HFF-Myc (cell line): Measurements from ENCODE around the gene FILIP1.

Experiments
- DNase-seq: peaks from one replicate; pipeline ENCODE4 v3.0.0-alpha.2; 2011; ENCODE audit warnings: low read depth; ENCODE audit errors: extremely low read depth
- H3K4me3 ChIP-seq: replicated peaks from 2 replicates; pipeline ENCODE4 v1.5.1; 2011; ENCODE audit warnings: low read depth, mild to moderate bottlenecking, control low read depth, low read length
- TF ChIP-seq, protein P1 (sequence below): IDR thresholded peaks from 2 replicates; pipeline ENCODE4 v1.5.1; 2012; ENCODE audit warnings: mild to moderate bottlenecking, low read depth, low read length, control low read depth; ENCODE audit errors: missing control alignments

FILIP1 gene

DNA sequence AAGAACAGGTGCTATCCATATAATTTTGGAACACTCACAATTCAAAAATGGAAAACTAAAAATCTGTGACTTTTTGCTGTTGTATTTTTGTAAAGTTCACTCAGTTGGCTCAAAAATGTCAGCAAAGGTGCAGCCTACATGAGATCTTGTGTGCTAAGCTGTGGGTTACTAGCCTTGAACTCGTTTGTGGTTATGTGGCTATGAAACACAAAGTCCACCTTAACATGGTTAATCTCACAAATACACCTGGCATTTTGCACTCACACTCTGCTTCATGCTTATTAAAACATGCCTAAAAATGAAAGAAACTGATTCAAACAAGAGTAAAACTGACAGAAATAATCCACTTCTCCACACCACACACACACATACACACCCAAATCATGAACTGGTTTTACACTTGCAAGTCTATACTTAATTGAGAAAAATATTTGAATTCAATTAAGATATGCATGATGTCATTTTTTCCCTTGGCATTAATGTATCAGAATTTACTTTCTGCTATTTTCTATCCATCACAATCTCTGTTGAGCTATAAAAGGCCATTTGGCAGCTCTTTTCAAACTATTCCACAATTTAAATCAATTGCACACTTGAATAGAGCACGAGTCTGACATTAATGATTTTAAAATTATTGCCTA is 186.1 kb downstream of the FILIP1 start:
- TF ChIP-seq, protein P1, sequence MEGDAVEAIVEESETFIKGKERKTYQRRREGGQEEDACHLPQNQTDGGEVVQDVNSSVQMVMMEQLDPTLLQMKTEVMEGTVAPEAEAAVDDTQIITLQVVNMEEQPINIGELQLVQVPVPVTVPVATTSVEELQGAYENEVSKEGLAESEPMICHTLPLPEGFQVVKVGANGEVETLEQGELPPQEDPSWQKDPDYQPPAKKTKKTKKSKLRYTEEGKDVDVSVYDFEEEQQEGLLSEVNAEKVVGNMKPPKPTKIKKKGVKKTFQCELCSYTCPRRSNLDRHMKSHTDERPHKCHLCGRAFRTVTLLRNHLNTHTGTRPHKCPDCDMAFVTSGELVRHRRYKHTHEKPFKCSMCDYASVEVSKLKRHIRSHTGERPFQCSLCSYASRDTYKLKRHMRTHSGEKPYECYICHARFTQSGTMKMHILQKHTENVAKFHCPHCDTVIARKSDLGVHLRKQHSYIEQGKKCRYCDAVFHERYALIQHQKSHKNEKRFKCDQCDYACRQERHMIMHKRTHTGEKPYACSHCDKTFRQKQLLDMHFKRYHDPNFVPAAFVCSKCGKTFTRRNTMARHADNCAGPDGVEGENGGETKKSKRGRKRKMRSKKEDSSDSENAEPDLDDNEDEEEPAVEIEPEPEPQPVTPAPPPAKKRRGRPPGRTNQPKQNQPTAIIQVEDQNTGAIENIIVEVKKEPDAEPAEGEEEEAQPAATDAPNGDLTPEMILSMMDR, result no peak
- H3K4me3 ChIP-seq, result no peak overlapping the region
- no peak for DNase-seq

DNA sequence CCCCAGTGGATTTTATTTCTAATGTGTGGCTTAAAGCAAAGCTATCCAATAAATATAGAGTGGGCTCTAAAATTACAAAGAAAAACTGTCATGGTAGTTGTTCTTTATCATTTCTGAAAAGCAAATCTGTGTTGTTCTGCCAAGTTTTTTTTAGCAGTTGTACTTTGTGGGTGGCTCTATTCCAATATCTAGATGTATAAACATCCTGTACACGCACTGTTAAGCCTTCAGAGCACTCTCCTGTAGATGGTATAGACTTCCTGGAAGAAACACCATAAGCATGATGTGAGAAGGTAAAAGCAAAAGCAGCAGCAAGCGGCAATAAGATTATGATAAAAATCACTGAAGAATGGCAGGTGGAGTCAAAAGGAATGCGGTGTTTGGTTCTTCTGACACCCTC is 187.5 kb downstream of the FILIP1 start:
- TF ChIP-seq, protein P1, result no peak
- no peak for DNase-seq
- H3K4me3 ChIP-seq, result no peak overlapping the region

DNA sequence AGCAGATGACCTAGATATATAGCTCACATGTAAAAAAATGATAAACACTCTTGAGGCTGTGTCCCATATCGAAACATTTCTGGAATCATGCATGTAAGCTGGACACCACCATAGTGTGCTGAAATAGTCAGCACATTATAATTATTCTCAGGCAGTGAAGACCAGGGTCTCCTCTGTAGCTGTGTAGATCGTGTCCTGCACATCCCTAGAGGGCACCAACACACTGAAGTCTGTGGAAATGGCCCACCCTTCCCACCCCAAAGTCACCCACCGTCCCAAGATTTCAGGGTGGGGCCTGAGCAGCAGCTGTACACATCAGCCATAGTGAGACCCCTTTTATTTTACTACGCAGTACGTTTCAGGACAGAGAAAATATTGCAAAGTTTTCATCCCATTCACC is 188.0 kb downstream of the FILIP1 start:
- DNase-seq, result no peak
- no peak overlapping the region for H3K4me3 ChIP-seq
- TF ChIP-seq, protein P1, result no peak

DNA sequence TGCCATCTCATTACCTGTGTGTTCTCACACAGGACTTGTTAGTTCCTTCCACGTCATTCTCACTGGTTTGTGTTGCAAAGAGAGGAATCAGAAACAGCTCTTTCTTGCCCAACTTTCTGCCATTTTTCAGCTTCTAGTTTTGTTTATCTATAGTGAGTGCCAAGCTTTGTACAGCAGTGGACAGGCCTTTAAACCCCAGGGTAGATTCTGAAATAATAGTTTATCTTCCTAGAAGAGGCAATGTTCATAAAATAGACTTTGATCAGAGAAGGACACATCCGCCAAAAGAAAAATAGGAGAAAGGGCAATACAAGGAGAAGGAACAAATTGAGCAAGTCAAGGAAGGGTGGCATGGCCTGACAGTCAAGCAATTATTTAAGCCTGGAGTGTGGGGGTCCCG is 191.3 kb downstream of the FILIP1 start:
- DNase-seq, result no peak
- H3K4me3 ChIP-seq, result no peak overlapping the region
- TF ChIP-seq, protein P1, result no peak

DNA sequence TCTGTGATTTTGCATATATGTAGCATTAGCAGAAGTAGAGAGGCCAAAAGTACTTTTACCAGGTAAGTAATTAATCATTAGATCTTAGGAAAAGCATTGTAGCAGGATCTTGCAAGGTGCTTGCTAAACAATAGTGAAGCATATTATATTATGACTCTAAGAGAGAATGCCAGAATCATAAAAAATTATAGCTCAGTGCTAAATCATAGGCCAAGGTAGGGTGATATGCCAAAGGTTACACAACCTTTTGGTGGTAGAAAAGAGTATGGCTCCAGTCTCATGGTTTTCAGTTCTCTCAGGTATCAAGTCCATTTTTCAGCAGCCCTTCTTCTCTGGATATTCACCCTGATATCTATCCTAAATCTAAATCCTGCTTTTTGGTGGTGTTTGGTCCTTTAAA is 192.1 kb downstream of the FILIP1 start:
- DNase-seq, result no peak
- TF ChIP-seq, protein P1, result no peak
- no peak overlapping the region for H3K4me3 ChIP-seq

DNA sequence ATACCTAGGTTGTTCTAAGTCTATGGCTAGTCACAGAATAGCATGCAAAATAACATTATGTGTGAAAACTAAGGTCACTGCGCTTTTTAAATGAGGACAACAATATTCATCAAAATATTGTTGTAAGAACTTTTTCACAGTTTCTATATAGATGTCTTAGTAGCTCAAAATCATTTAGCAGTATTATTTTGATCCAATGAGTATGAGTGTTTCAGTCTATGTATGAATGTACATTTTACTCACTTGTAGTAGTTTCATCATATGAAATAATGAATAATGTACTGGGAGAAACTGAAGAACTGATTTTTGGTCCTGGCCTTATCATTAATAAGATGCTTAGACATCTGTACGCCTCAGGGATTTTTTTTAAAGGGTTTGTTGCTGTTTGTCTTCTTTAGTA is 192.5 kb downstream of the FILIP1 start:
- TF ChIP-seq, protein P1, result no peak
- no peak for DNase-seq
- H3K4me3 ChIP-seq, result no peak overlapping the region

DNA sequence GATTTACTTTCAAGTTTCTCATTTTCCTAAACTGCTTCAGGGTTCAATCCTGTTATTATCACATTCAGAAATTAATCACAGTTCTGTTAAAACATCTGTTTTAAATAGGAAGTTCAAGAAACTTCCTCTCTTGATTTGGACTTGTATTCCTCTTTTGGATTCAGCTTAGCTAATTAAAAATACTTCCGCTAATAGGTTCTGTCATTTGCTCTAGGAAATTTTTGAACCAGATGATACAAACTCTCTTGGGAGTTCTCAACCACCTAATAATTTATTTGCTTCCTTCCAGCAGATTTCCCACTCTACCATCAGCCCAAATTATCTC is 193.1 kb downstream of the FILIP1 start:
- TF ChIP-seq, protein P1, result no peak
- no peak overlapping the region for H3K4me3 ChIP-seq
- DNase-seq, result no peak
